ENCODE measurements around the gene CREG2.
"Not testable (repeated sequence)": the region's sequence is repeated elsewhere in the genome, so short reads cannot be mapped to it uniquely, and the experiment has no call there.

CREG2 gene

GRCh38 chr2:101332885-101333766, 54.2 kb downstream of the CREG2 start:
- H3K9ac ChIP-seq (ENCODE audit: low read length), result no peak overlapping the region
- no peaks in the 10 kb centered on the region for H3K27me3 ChIP-seq (ENCODE audit: control insufficient read depth, insufficient read depth, low read length)
- no peak overlapping the region for H3K4me3 ChIP-seq (ENCODE audit: low read length)
- H3K9me3 ChIP-seq (ENCODE audit: control insufficient read depth, low read length), result no peaks in the 10 kb centered on the region
- peaks cover 33% of the 10 kb centered on the region for H3K4me1 ChIP-seq (ENCODE audit: control insufficient read depth, insufficient read depth, low read length)
- H3K36me3 ChIP-seq (ENCODE audit: control insufficient read depth, insufficient read depth, low read length), result no peaks in the 10 kb centered on the region

GRCh38 chr2:101331202-101331601, 56.1 kb downstream of the CREG2 start:
- H3K9ac ChIP-seq (ENCODE audit: low read length), result peak overlapping the region; percentile 25
- H3K4me1 ChIP-seq (ENCODE audit: control insufficient read depth, insufficient read depth, low read length), result peaks cover 40% of the 10 kb centered on the region
- H3K27me3 ChIP-seq (ENCODE audit: control insufficient read depth, insufficient read depth, low read length), result no peaks in the 10 kb centered on the region
- no peak overlapping the region for H3K4me3 ChIP-seq (ENCODE audit: low read length)
- no peaks in the 10 kb centered on the region for H3K9me3 ChIP-seq (ENCODE audit: control insufficient read depth, low read length)
- H3K36me3 ChIP-seq (ENCODE audit: control insufficient read depth, insufficient read depth, low read length), result no peaks in the 10 kb centered on the region

GRCh38 chr2:101330253-101330933, 56.9 kb downstream of the CREG2 start:
- H3K4me3 ChIP-seq (ENCODE audit: low read length), result no peak overlapping the region
- no peaks in the 10 kb centered on the region for H3K36me3 ChIP-seq (ENCODE audit: control insufficient read depth, insufficient read depth, low read length)
- H3K9ac ChIP-seq (ENCODE audit: low read length), result peak overlapping the region; percentile 25
- H3K4me1 ChIP-seq (ENCODE audit: control insufficient read depth, insufficient read depth, low read length), result peaks cover 40% of the 10 kb centered on the region
- H3K27me3 ChIP-seq (ENCODE audit: control insufficient read depth, insufficient read depth, low read length), result no peaks in the 10 kb centered on the region
- no peaks in the 10 kb centered on the region for H3K9me3 ChIP-seq (ENCODE audit: control insufficient read depth, low read length)

- Histone ChIP-seq H3K4me1 (ENCODE audit: control insufficient read depth, insufficient read depth, low read length) (peaks cover 40% of the 10 kb centered on the region), H3K9ac (ENCODE audit: low read length) (no peak overlapping the region), H3K9me3 (ENCODE audit: control insufficient read depth, low read length) (no peaks in the 10 kb centered on the region), H3K4me3 (ENCODE audit: low read length) (no peak overlapping the region), H3K36me3 (ENCODE audit: control insufficient read depth, insufficient read depth, low read length) (no peaks in the 10 kb centered on the region), H3K27me3 (ENCODE audit: control insufficient read depth, insufficient read depth, low read length) (no peaks in the 10 kb centered on the region)
These were observed 58.3 kb downstream of the CREG2 start for GRCh38 chr2:101329026-101329425.

GRCh38 chr2:101328474-101329007, 58.8 kb downstream of the CREG2 start:
- Histone ChIP-seq H3K4me1 (ENCODE audit: control insufficient read depth, insufficient read depth, low read length) (peaks cover 40% of the 10 kb centered on the region), H3K4me3 (ENCODE audit: low read length) (no peak overlapping the region), H3K27me3 (ENCODE audit: control insufficient read depth, insufficient read depth, low read length) (no peaks in the 10 kb centered on the region), H3K36me3 (ENCODE audit: control insufficient read depth, insufficient read depth, low read length) (no peaks in the 10 kb centered on the region), H3K9me3 (ENCODE audit: control insufficient read depth, low read length) (no peaks in the 10 kb centered on the region), H3K9ac (ENCODE audit: low read length) (no peak overlapping the region)

GRCh38 chr2:101327863-101328394, 59.4 kb downstream of the CREG2 start:
- Histone ChIP-seq H3K36me3 (ENCODE audit: control insufficient read depth, insufficient read depth, low read length) (no peaks in the 10 kb centered on the region), H3K4me1 (ENCODE audit: control insufficient read depth, insufficient read depth, low read length) (peaks cover 40% of the 10 kb centered on the region), H3K27me3 (ENCODE audit: control insufficient read depth, insufficient read depth, low read length) (no peaks in the 10 kb centered on the region), H3K9ac (ENCODE audit: low read length) (peak overlapping the region; percentile 40), H3K9me3 (ENCODE audit: control insufficient read depth, low read length) (no peaks in the 10 kb centered on the region), H3K4me3 (ENCODE audit: low read length) (no peak overlapping the region)

GRCh38 chr2:101325425-101325824, 61.9 kb downstream of the CREG2 start:
- Histone ChIP-seq H3K27me3 (ENCODE audit: control insufficient read depth, insufficient read depth, low read length) (no peaks in the 10 kb centered on the region), H3K36me3 (ENCODE audit: control insufficient read depth, insufficient read depth, low read length) (no peaks in the 10 kb centered on the region), H3K4me1 (ENCODE audit: control insufficient read depth, insufficient read depth, low read length) (peaks cover 30% of the 10 kb centered on the region), H3K9ac (ENCODE audit: low read length) (no peak overlapping the region), H3K9me3 (ENCODE audit: control insufficient read depth, low read length) (no peaks in the 10 kb centered on the region), H3K4me3 (ENCODE audit: low read length) (no peak overlapping the region)

- H3K9ac ChIP-seq (ENCODE audit: low read length); H3K27me3 ChIP-seq (ENCODE audit: control insufficient read depth, insufficient read depth, low read length); H3K36me3 ChIP-seq (ENCODE audit: control insufficient read depth, insufficient read depth, low read length); H3K9me3 ChIP-seq (ENCODE audit: control insufficient read depth, low read length); H3K4me3 ChIP-seq (ENCODE audit: low read length); H3K4me1 ChIP-seq (ENCODE audit: control insufficient read depth, insufficient read depth, low read length): not testable (repeated sequence)
These were observed 70.7 kb downstream of the CREG2 start for GRCh38 chr2:101316568-101316967.

- H3K9me3 ChIP-seq (ENCODE audit: control insufficient read depth, low read length), result no peaks in the 10 kb centered on the region
- H3K9ac ChIP-seq (ENCODE audit: low read length), result no peak overlapping the region
- H3K27me3 ChIP-seq (ENCODE audit: control insufficient read depth, insufficient read depth, low read length), result no peaks in the 10 kb centered on the region
- H3K4me1 ChIP-seq (ENCODE audit: control insufficient read depth, insufficient read depth, low read length), result peaks cover 7% of the 10 kb centered on the region
- no peak overlapping the region for H3K4me3 ChIP-seq (ENCODE audit: low read length)
- no peaks in the 10 kb centered on the region for H3K36me3 ChIP-seq (ENCODE audit: control insufficient read depth, insufficient read depth, low read length)
These were observed 75.6 kb downstream of the CREG2 start for GRCh38 chr2:101311696-101312017.

- no peaks in the 10 kb centered on the region for H3K9me3 ChIP-seq (ENCODE audit: control insufficient read depth, low read length)
- no peak overlapping the region for H3K4me3 ChIP-seq (ENCODE audit: low read length)
- peaks cover 10% of the 10 kb centered on the region for H3K4me1 ChIP-seq (ENCODE audit: control insufficient read depth, insufficient read depth, low read length)
- H3K9ac ChIP-seq (ENCODE audit: low read length), result no peak overlapping the region
- H3K27me3 ChIP-seq (ENCODE audit: control insufficient read depth, insufficient read depth, low read length), result no peaks in the 10 kb centered on the region
- no peaks in the 10 kb centered on the region for H3K36me3 ChIP-seq (ENCODE audit: control insufficient read depth, insufficient read depth, low read length)
These were observed 76.2 kb downstream of the CREG2 start for GRCh38 chr2:101310834-101311695.

GRCh38 chr2:101310090-101310833, 77.0 kb downstream of the CREG2 start:
- Histone ChIP-seq H3K4me1 (ENCODE audit: control insufficient read depth, insufficient read depth, low read length) (peaks cover 18% of the 10 kb centered on the region), H3K9me3 (ENCODE audit: control insufficient read depth, low read length) (no peaks in the 10 kb centered on the region)

More at GRCh38 chr2:101310090-101310833, 77.0 kb downstream of the CREG2 start:
- Histone ChIP-seq H3K36me3 (ENCODE audit: control insufficient read depth, insufficient read depth, low read length) (no peaks in the 10 kb centered on the region), H3K4me3 (ENCODE audit: low read length) (no peak overlapping the region), H3K27me3 (ENCODE audit: control insufficient read depth, insufficient read depth, low read length) (no peaks in the 10 kb centered on the region), H3K9ac (ENCODE audit: low read length) (no peak overlapping the region)
